GM21528 (cell line): ENCODE data around the gene ABCD1.
"Not testable (repeated sequence)": the region's sequence is repeated elsewhere in the genome, so short reads cannot be mapped to it uniquely, and the experiment has no call there.

Experiments used
- ATAC-seq: cut with Tn5 transposase; IDR thresholded peaks from one replicate; pipeline ENCODE4 v1.9.1; 2021; ENCODE audit warnings: mild to moderate bottlenecking, moderate library complexity; ENCODE audit not compliant: unreplicated experiment, low FRiP score

Gene ABCD1

DNA sequence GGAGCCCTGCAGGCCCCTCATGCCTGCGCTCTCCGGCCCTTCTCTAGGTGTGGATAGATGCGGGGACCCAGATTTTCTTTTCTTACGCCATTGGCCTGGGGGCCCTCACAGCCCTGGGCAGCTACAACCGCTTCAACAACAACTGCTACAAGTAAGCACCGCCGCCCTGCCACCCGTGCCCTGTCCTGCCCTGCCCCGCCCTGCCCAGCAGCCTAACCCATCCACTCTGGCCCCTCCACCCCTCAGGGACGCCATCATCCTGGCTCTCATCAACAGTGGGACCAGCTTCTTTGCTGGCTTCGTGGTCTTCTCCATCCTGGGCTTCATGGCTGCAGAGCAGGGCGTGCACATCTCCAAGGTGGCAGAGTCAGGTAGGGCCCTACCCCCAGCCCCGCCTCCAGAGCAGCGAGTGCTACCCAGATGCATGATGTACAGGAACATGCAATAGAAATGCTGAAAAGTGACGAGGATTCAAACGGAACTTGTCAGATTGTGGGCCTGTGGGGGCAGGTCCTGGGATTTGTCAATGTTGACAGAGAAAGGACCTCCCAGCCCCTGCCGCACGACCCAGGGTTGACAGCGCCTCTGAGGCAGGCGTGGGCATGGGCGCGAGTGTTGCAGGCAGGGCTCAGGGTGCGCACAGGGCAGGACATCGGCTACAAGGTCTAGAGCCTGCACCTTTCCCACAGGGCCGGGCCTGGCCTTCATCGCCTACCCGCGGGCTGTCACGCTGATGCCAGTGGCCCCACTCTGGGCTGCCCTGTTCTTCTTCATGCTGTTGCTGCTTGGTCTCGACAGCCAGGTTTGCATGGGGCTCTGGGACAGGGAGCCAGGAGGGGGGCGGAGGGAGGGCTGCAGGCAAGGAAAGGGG, 31.2 kb upstream of the ABCD1 start:
- no peak for ATAC-seq

- ATAC-seq, result not testable (repeated sequence)
Measured at GRCh38 chrX:153694256-153694655, 30.4 kb upstream of the ABCD1 start.

- ATAC-seq, result no peak
Measured at GRCh38 chrX:153694687-153695270, 29.9 kb upstream of the ABCD1 start.

GRCh38 chrX:153696100-153696499, 28.6 kb upstream of the ABCD1 start:
- no peak for ATAC-seq

- not testable (repeated sequence) for ATAC-seq
Measured at GRCh38 chrX:153696538-153696937, 28.1 kb upstream of the ABCD1 start.

DNA sequence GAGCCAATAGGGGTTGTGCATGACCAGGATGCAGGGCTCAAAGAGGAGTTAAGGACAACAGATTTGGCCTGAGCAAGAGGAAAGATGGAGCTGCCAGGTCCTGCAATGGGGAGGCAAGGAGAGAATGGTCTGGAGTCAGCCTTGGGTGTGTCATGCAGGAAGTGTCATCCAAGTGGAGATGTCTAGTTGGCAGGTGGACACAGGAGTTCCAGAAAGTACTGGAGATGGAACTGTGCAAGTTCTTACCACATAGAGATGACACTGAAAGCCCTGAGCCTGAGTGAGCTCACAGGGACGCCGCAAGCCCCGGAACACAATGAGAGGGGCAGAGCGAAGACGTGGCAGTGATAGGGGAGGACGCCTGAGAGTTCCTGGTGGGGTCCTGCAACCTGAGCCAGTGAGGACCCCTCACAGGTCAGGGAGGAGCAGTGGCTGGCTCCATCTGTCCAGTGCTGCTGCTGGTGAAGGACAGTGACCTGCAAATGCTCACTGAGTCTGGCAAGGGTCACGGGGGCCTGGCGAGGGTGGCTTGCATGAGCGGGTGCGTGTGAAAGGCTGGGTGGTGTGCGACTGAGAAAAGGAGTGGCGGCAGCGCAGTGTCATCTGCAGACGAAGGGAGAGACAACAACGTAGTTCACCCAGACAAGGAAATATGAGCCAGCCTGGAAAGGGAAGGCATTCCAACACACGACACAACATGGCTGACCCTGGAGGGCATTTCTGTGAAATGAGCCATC, 27.5 kb upstream of the ABCD1 start:
- ATAC-seq, result not testable (repeated sequence)

GRCh38 chrX:153697924-153698865, 26.5 kb upstream of the ABCD1 start:
- no peak for ATAC-seq

- not testable (repeated sequence) for ATAC-seq
Measured at GRCh38 chrX:153699210-153699783, 25.4 kb upstream of the ABCD1 start.

GRCh38 chrX:153699784-153700371, 24.8 kb upstream of the ABCD1 start:
- not testable (repeated sequence) for ATAC-seq

DNA sequence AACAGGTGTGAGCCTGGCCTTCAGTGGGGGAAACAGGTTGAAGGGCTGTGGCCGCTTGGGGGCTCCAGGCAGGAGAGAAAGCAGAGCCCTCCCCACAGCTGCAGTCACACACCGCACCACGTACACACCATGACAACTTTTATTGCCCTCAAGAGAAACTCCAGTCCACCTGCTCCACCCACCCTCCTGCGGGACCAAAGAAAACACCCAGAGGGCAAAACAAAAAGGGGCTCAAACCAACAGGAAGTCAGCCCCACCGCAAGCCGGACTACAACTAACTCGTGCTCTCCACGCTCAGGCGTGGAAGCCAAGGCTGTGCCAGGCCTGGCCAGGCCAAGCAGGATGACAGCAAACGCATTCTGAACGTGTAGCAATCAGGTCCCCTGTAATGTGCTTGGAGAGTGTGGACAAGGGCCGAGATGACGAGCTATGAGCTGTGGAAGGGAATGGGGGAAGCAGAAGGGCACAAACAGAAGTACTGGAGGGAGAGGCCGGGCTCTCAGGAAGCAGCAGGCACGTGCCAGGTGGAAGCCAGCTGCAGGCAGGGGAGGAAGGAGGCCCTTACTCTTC, 24.2 kb upstream of the ABCD1 start:
- no peak for ATAC-seq

GRCh38 chrX:153700967-153701366, 23.7 kb upstream of the ABCD1 start:
- no peak for ATAC-seq

DNA sequence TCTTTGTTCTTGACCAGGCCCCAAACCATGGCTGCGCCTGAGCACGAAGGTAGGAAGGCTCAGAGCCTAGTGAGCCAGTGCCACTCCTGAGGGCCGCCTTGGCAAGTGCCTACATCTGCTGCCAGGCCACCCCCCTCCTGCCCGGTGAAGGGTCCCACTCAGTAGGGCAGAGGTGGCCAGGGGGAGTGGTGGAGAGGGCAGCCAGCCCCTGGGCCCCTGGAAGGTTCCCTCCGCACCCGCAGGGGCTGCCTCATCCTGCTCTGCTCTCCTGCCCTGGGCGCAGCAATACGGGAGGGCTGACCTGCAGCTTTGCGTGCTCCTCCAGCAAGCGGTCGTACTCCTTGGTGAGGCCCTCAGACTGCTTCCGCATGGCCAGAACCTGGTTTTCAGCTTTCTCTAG, 22.9 kb upstream of the ABCD1 start:
- no peak for ATAC-seq

GRCh38 chrX:153702336-153703035, 22.2 kb upstream of the ABCD1 start:
- no peak for ATAC-seq

DNA sequence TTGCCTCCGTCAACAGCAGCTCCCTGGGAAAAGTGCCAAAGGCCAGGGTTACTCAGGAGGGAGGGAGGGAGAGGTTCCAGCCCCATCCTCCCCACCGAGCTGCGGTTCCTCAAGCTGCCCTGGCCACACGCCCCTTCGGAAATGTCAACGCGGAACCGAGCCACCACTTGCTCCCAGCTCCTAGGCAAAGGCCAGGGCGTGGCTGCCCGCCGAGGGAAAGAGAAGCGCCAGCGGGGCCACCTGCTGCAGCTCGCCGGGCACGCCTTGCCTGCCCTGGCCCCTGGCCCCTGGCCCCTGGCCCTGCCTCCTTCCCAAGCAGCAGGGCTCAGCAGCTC, 21.7 kb upstream of the ABCD1 start:
- no peak for ATAC-seq

- no peak for ATAC-seq
Measured at GRCh38 chrX:153704021-153704526, 20.6 kb upstream of the ABCD1 start.

GRCh38 chrX:153704631-153705402, 19.8 kb upstream of the ABCD1 start:
- not testable (repeated sequence) for ATAC-seq

DNA sequence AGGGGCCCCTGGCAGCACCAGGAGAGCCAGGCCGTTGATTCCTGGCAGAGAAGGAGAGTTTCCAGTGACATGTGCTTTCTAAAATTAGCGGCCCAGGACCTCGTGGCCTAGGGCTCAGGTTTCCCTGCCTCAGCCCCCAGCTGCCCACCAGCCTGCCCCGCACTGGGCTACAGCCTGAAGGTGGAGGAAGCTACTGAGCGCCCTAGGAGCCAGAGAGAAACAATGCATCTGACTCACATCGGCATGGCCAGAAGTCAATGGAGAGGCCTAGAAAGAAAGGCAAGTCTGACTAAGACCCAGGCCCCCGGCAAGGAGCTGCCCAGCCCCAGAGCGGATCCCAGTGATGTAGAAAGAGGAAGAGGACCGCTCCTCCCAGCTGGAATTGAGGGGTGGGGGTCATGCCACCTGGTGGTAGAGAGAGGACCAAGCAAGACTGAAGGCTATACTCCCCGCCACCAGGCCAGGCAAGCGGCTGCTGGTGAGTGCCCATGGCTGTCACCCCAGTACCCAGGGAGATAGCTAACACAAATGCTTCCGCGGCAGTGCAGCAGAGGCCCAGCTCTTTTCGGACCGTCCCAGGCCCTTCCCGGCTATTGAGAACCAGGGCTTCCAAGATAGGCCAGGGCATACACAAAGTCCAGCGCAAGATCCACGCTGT, 19.1 kb upstream of the ABCD1 start:
- ATAC-seq, result not testable (repeated sequence)
